ENCODE measurements around the gene LETM1. TPM values are rescaled to one million over a fixed set of nuclear protein-coding genes. Genes with fewer than 3 reads are reported as not detected.

LETM1 gene
- total RNA-seq, 3 donors from 2014 or later, result 128 to 141 (median 133) TPM

DNA sequence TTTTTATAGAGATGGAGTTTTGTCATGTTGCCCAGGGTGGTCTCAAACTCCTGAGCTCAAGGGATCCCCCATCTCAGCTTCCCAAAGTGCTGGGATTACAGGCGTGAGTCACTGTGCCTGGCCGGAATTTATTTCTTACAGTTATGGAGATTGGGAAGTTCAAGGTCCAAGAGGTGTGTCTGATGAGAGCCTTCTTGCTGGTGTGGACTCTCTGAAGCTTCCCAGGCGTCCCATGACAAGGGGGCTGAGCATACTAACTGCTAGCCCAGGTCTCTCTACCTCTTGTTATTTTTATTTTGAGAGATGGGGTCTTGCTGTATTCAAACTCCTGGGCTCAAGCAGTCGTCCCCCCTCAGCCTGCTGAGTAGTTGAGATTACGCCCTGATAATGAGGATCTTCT is 12.3 kb upstream of the LETM1 start:
- Mint-ChIP-seq H3K4me1 (ENCODE audit: low read depth) (peaks cover 20% of the 10 kb centered on the region), H3K4me3 (no peak overlapping the region), H3K27me3 (ENCODE audit: low read depth) (no peaks in the 10 kb centered on the region), H3K36me3 (ENCODE audit: insufficient read depth) (no peaks in the 10 kb centered on the region), H3K9me3 (no peaks in the 10 kb centered on the region)
- ATAC-seq, result no peak
- no peak for DNase-seq

GRCh38 chr4:1866189-1866661 is 10.3 kb upstream of the LETM1 start:
- no peaks in the 10 kb centered on the region for H3K36me3 Mint-ChIP-seq (ENCODE audit: insufficient read depth)
- no peak overlapping the region for H3K4me3 Mint-ChIP-seq
- no peak for ATAC-seq
- H3K9me3 Mint-ChIP-seq, result no peaks in the 10 kb centered on the region
- no peak for DNase-seq
- no peaks in the 10 kb centered on the region for H3K27me3 Mint-ChIP-seq (ENCODE audit: low read depth)
- H3K4me1 Mint-ChIP-seq (ENCODE audit: low read depth), result peaks cover 24% of the 10 kb centered on the region

- Mint-ChIP-seq H3K4me1 (ENCODE audit: low read depth) (peaks cover 18% of the 10 kb centered on the region), H3K27me3 (ENCODE audit: low read depth) (no peaks in the 10 kb centered on the region), H3K9me3 (no peaks in the 10 kb centered on the region), H3K36me3 (ENCODE audit: insufficient read depth) (no peaks in the 10 kb centered on the region), H3K4me3 (no peak overlapping the region)
- ATAC-seq, result no peak
- no peak for DNase-seq
Measured at GRCh38 chr4:1864076-1865008, 8.4 kb upstream of the LETM1 start.

- peak overlapping the region; percentile 31 for H3K4me3 Mint-ChIP-seq
- DNase-seq (no peak), ATAC-seq (no peak)
- no peaks in the 10 kb centered on the region for H3K27me3 Mint-ChIP-seq (ENCODE audit: low read depth)
- no peaks in the 10 kb centered on the region for H3K9me3 Mint-ChIP-seq
- H3K4me1 Mint-ChIP-seq (ENCODE audit: low read depth), result peaks cover 18% of the 10 kb centered on the region
- H3K36me3 Mint-ChIP-seq (ENCODE audit: insufficient read depth), result no peaks in the 10 kb centered on the region
Measured at GRCh38 chr4:1863297-1864033, 7.5 kb upstream of the LETM1 start.

DNA sequence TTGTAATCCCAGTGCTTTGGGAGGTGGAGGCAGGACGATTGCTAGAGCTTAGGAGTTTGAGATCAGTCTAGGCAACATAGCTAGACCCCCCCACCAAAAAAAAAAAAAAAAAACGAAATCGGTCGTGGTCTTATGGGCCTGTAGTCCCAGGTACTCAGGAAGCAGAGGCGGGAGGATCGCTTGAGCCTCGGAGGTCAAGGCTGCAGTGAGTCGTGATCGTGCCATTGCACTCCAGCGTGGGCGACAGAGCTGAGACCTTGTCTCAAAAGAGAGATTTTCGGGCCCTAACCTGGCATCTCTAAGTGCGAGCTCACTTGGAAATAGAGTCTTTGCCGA is 7.0 kb upstream of the LETM1 start:
- no peaks in the 10 kb centered on the region for H3K36me3 Mint-ChIP-seq (ENCODE audit: insufficient read depth)
- peaks cover 18% of the 10 kb centered on the region for H3K4me1 Mint-ChIP-seq (ENCODE audit: low read depth)
- H3K9me3 Mint-ChIP-seq, result no peaks in the 10 kb centered on the region
- no peaks in the 10 kb centered on the region for H3K27me3 Mint-ChIP-seq (ENCODE audit: low read depth)
- H3K4me3 Mint-ChIP-seq, result peak overlapping the region; percentile 31
- DNase-seq (no peak), ATAC-seq (peak in 1 of 2 donors; percentile 9)

DNA sequence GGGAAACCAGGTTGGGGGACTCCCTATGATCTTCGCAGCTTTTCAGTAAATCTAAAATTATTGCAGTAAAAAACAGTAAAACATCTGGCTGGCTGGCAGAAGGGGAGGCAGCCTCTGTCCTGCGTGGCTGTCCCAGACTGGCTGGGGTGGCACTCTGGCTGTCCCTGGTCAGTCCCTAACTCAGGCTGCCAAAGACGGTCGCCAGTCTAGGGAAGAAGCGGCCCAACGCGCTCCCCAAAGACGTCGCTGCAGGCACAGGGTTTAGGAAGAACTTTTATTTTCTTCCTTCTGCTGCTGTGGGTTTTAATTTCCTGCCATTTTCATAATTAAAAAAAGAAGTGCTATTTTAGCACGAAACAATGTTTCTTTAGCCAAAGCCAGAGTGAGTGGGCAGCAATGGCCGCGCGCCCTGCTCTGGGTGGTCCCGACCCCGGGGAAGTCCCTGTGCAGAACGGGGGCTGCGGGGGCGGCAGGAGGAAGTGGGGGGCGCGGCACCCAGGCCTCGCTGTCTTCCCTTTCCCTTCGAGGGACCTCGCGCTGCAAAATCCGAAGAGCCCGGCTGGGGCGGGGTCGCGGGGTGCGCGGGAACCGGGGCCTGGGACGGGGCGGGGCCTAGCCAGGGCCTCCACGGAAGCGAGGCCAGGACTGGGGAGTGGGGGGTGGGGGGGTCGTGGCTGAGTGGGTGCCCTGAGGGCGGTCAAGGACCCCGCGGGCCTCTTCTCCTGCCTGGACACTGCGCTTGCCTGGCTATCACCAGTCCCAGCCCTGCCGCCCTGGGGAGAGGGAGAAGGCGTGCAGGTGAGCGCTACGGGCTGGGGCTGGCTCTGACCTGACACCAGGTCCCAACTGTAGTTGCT is 6.3 kb upstream of the LETM1 start:
- H3K4me1 Mint-ChIP-seq (ENCODE audit: low read depth), result peaks cover 21% of the 10 kb centered on the region
- DNase-seq (no peak), ATAC-seq (peak; percentile 64 to 83)
- no peaks in the 10 kb centered on the region for H3K27me3 Mint-ChIP-seq (ENCODE audit: low read depth)
- no peaks in the 10 kb centered on the region for H3K9me3 Mint-ChIP-seq
- H3K36me3 Mint-ChIP-seq (ENCODE audit: insufficient read depth), result no peaks in the 10 kb centered on the region
- H3K4me3 Mint-ChIP-seq, result peak overlapping the region; percentile 72

- Mint-ChIP-seq H3K27me3 (ENCODE audit: low read depth) (no peaks in the 10 kb centered on the region), H3K9me3 (no peaks in the 10 kb centered on the region), H3K4me1 (ENCODE audit: low read depth) (peaks cover 31% of the 10 kb centered on the region), H3K36me3 (ENCODE audit: insufficient read depth) (no peaks in the 10 kb centered on the region), H3K4me3 (no peak overlapping the region)
- ATAC-seq (no peak), DNase-seq (no peak)
Measured at GRCh38 chr4:1859389-1859753, 3.4 kb upstream of the LETM1 start.

GRCh38 chr4:1857931-1858330 is 2.0 kb upstream of the LETM1 start:
- Mint-ChIP-seq H3K4me3 (no peak overlapping the region), H3K27me3 (ENCODE audit: low read depth) (no peaks in the 10 kb centered on the region), H3K36me3 (ENCODE audit: insufficient read depth) (no peaks in the 10 kb centered on the region), H3K4me1 (ENCODE audit: low read depth) (peaks cover 33% of the 10 kb centered on the region), H3K9me3 (no peaks in the 10 kb centered on the region)
- no peak for ATAC-seq
- no peak for DNase-seq

DNA sequence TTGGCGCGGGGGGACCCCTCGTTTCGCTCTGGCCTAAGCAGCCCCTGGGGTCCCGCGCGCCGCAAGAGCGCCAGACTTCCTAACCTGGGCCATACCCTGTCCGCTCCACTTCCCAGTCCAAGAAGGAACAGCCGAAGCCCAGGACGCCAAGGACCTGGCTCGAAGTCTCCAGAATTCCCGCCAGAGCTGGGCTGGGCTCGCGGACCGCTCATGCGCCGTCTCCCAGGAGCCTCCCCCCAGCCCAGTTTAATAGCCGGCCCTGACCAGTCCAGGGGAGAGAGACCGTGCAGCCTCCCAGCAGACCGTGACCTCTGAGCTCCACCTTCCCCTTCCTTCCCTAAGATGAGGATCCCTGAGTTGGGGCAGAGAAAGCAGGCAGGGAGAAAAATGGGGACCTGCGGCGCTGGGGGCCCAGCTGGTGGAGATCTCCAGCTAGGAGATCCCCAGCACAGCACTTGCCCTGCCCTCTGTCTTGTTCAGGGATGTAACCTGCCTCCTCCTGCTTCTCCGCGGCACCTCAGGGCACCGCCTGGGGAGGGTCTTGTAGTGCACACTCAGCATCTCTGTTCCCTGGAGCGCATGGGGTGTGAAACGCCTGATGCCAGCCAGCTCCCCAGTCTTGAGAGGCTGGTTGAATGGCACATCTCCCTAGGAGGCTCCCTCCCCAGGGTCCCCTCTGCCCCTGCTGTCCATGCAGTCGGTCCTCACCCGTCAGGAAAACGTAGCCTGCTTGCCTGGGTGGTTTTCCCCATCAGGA is 1.2 kb upstream of the LETM1 start:
- ATAC-seq (no peak), DNase-seq (no peak)
- peaks cover 35% of the 10 kb centered on the region for H3K4me1 Mint-ChIP-seq (ENCODE audit: low read depth)
- no peaks in the 10 kb centered on the region for H3K36me3 Mint-ChIP-seq (ENCODE audit: insufficient read depth)
- H3K4me3 Mint-ChIP-seq, result peak overlapping the region; percentile 84
- no peaks in the 10 kb centered on the region for H3K27me3 Mint-ChIP-seq (ENCODE audit: low read depth)
- H3K9me3 Mint-ChIP-seq, result no peaks in the 10 kb centered on the region

- DNase-seq (no peak), ATAC-seq (peak; percentile 24 to 34)
- H3K4me3 Mint-ChIP-seq, result peak overlapping the region; percentile 85
- no peaks in the 10 kb centered on the region for H3K36me3 Mint-ChIP-seq (ENCODE audit: insufficient read depth)
- H3K27me3 Mint-ChIP-seq (ENCODE audit: low read depth), result no peaks in the 10 kb centered on the region
- H3K9me3 Mint-ChIP-seq, result no peaks in the 10 kb centered on the region
- H3K4me1 Mint-ChIP-seq (ENCODE audit: low read depth), result peaks cover 43% of the 10 kb centered on the region
Measured at GRCh38 chr4:1855333-1856070, 454 bp downstream of the LETM1 start.

GRCh38 chr4:1854752-1855151 is 1.2 kb downstream of the LETM1 start:
- no peaks in the 10 kb centered on the region for H3K27me3 Mint-ChIP-seq (ENCODE audit: low read depth)
- H3K36me3 Mint-ChIP-seq (ENCODE audit: insufficient read depth), result no peaks in the 10 kb centered on the region
- peaks cover 46% of the 10 kb centered on the region for H3K4me1 Mint-ChIP-seq (ENCODE audit: low read depth)
- peak overlapping the region; percentile 85 for H3K4me3 Mint-ChIP-seq
- ATAC-seq (no peak), DNase-seq (no peak)
- H3K9me3 Mint-ChIP-seq, result no peaks in the 10 kb centered on the region

GRCh38 chr4:1852904-1853623 is 2.9 kb downstream of the LETM1 start:
- H3K36me3 Mint-ChIP-seq (ENCODE audit: insufficient read depth), result no peaks in the 10 kb centered on the region
- DNase-seq (no peak), ATAC-seq (no peak)
- H3K4me1 Mint-ChIP-seq (ENCODE audit: low read depth), result peaks cover 46% of the 10 kb centered on the region
- H3K4me3 Mint-ChIP-seq, result peak overlapping the region; percentile 16
- H3K9me3 Mint-ChIP-seq, result no peaks in the 10 kb centered on the region
- H3K27me3 Mint-ChIP-seq (ENCODE audit: low read depth), result no peaks in the 10 kb centered on the region
